T-helper 17 cell (primary cell): Measurements from ENCODE around the gene KCTD1. TPM values are rescaled to one million over a fixed set of nuclear protein-coding genes. Genes with fewer than 3 reads are reported as not detected.

Experiments
- ATAC-seq: fragments of 150-1000 bp; cut with Tn5 transposase; 2 replicates; pipeline ENCODE4 v1.10.0; 2021; ENCODE audit warnings: mild to moderate bottlenecking, moderate library complexity
- DNase-seq, 3 donors: peaks; one replicate each; pipeline versions ENCODE4 v3.0.0 to v3.0.0-alpha.2; 2020 to 2021
- H3K9me3 ChIP-seq: one replicate; pipeline ENCODE4 v1.7.0; 2013; ENCODE audit warnings: low read length, mild to moderate bottlenecking; ENCODE audit not compliant: control insufficient read depth, poor library complexity, severe bottlenecking
- H3K27ac Mint-ChIP-seq: one replicate; pipeline ENCODE4 v1.8.0; 2022; ENCODE audit warnings: mild to moderate bottlenecking, moderate library complexity, mixed read lengths
- H3K27me3 Mint-ChIP-seq: one replicate; pipeline ENCODE4 v1.8.0; 2022; ENCODE audit warnings: mixed read lengths
- H3K36me3 Mint-ChIP-seq: one replicate; pipeline ENCODE4 v1.8.0; 2022; ENCODE audit warnings: low read depth, mixed read lengths
- H3K4me1 Mint-ChIP-seq: one replicate; pipeline ENCODE4 v1.8.0; 2022; ENCODE audit warnings: mild to moderate bottlenecking, mixed read lengths
- H3K4me3 Mint-ChIP-seq: one replicate; pipeline ENCODE4 v1.8.0; 2022; ENCODE audit warnings: mild to moderate bottlenecking, moderate library complexity, mixed read lengths
- total RNA-seq, 4 donors: library from RNA in 2 of 4; stranded (reverse) in 2 of 4; gene quantifications; one replicate each; pipeline ENCODE4 v1.2.3 and lab custom pipeline; 2022 to 2026

KCTD1 gene
- total RNA-seq, 2 donors from 2014 or later, result 2.8 to 2.9 TPM

DNA sequence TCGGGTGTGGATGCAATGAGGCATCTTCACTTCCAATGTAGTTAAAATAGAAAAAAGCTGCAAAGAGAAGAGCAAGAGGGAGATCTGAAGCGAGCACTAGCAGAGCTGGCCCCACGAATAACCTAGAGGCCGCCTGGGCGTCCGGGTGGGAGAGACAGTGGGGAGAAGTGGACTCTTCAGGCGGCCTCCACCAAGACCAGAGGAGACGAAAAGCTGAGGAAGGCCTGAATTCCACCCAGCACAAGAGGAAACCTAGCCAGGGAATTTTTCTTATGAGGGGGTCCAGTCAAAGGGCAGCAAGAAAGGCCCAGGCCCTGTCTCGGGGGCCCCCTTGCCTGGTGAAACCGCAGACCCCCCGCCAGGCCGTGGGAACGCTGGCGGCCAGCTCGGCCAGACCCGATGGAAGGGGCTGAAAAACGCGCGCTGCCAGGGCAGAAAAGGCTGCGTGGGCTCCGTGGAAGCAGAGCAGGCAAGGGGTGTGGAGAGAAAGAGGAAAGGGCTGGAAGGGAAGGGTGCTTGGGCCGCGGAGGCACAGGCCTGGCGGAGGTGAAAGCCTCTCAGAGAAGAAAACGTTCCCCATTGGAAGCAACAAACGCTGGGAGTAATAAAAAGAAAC is 69.2 kb downstream of the KCTD1 start:
- Mint-ChIP-seq H3K4me1 (no peaks in the 10 kb centered on the region), H3K27me3 (no peaks in the 10 kb centered on the region), H3K4me3 (no peak overlapping the region), H3K36me3 (no peaks in the 10 kb centered on the region), H3K27ac (no peak overlapping the region)
- ATAC-seq (no peak), DNase-seq (no peak)
- H3K9me3 ChIP-seq, result no peaks in the 10 kb centered on the region

DNA sequence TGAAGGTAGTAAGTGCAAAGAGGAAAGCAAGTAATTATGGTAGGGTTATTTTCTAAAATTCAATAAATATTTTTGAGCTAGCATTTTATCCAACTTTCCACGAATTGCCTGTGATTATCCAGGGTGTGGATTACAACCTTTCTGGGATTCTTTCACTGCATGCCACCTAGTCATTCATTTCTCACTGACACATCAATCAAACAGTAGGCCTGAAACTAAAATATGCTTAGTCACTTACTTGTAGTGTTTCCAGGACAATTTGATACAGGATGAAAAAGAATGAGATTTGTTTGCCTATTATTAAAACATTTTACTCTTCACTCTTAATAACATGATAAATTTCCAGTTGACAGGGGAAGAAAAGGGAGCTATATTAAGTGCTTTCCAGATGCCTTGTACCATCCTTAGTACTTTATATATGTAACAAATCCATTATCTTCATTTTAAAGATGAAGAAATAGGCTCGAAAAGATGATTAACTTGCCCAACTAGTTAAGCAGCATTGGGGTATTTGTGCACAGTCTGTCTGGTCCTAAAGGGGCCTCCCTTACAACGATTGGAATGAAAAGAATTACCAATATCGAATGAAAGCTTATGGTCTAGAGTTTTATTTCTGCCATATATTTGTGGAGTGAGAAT is 70.4 kb downstream of the KCTD1 start:
- H3K9me3 ChIP-seq, result no peaks in the 10 kb centered on the region
- DNase-seq (no peak), ATAC-seq (no peak)
- Mint-ChIP-seq H3K4me1 (no peaks in the 10 kb centered on the region), H3K36me3 (no peaks in the 10 kb centered on the region), H3K27me3 (no peaks in the 10 kb centered on the region), H3K27ac (no peak overlapping the region), H3K4me3 (no peak overlapping the region)

DNA sequence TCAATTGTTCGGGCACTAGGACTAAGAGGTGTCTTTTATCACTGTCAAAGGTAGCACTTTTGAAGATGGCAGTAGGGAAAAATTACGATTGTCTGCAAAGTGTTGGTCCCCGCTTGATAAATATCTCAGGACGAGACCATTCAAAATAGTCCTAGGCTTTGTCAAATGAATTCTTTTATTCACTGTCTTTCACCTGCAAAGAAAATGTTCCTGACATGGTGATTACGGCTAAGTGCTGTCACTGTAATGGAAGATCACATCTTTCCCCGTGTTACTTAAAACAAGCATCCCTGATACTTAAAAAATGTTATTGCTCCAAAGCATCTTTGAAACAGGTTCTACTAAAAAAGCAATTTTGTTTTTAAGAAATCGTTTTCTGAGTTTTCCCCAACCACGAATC is 71.7 kb downstream of the KCTD1 start:
- no peaks in the 10 kb centered on the region for H3K9me3 ChIP-seq
- Mint-ChIP-seq H3K4me1 (no peaks in the 10 kb centered on the region), H3K27me3 (no peaks in the 10 kb centered on the region), H3K27ac (no peak overlapping the region), H3K36me3 (no peaks in the 10 kb centered on the region), H3K4me3 (no peak overlapping the region)
- no peak for ATAC-seq
- DNase-seq, result no peak

DNA sequence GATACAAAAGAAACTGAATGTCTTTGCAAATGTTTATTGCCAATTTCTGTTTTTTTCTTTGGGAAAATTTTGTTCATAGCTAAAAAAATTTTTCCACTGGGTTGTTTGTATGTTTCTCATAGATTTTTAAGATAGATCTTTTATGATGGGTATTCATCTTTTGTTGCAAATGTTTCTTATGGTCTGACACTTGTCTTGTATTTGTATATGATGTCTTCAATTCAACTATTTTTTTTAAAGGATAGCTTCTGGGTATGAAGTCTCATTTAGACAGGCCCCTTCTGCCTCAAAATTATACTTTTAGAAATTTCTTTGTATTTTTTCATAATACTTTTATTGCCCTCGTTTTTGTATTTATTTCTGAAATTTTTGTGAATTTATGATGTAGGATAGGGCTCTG is 73.8 kb downstream of the KCTD1 start:
- DNase-seq, result no peak
- H3K27me3 Mint-ChIP-seq, result no peaks in the 10 kb centered on the region
- H3K4me1 Mint-ChIP-seq, result peaks cover 2% of the 10 kb centered on the region
- no peak for ATAC-seq
- no peaks in the 10 kb centered on the region for H3K9me3 ChIP-seq
- no peak overlapping the region for H3K4me3 Mint-ChIP-seq
- H3K36me3 Mint-ChIP-seq, result no peaks in the 10 kb centered on the region
- no peak overlapping the region for H3K27ac Mint-ChIP-seq

DNA sequence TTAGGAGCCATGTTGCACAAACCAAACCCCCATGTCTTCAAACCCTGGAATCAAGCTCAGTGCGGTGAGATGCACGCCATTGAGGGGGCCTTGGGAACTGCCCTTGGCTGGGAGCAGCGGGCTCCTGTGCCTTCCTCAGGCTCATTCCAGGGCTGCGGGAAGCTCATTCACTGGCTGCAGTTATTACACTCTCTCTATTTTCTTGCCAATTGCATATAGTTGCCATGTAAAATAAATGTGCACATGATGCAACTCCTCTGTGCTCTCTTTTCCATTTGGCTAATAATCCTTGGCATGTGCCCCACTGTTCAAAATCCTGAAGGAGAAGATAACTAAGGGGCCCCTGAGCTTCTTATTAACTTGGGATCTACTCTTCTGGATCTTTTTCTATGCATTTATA is 74.7 kb downstream of the KCTD1 start:
- no peak overlapping the region for H3K27ac Mint-ChIP-seq
- H3K36me3 Mint-ChIP-seq, result no peaks in the 10 kb centered on the region

DNA sequence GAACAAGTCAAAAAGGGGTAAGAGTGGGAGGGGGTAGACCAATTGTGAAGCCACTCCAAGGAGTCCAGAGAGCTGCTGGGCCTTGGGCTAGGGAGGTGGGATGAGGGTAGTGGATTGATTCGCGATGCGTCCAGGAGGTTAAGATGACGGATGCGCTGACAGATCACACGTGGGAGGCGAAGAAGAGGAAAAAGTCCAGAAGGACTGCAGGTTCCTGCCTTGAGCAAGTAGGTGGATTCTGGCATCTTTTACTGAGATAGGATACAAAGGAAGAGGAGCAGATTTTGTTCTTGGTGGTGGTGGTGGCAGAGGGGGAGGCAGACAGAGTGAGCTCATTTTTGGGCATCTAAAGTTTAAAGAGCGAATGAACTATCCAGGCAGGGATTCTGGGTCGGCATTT is 76.5 kb downstream of the KCTD1 start:
- ATAC-seq (no peak), DNase-seq (no peak)
- H3K27ac Mint-ChIP-seq, result no peak overlapping the region
- H3K27me3 Mint-ChIP-seq, result no peaks in the 10 kb centered on the region
- peaks cover 2% of the 10 kb centered on the region for H3K4me1 Mint-ChIP-seq
- no peaks in the 10 kb centered on the region for H3K36me3 Mint-ChIP-seq
- H3K4me3 Mint-ChIP-seq, result no peak overlapping the region
- no peaks in the 10 kb centered on the region for H3K9me3 ChIP-seq

More for the DNA sequence above, 74.7 kb downstream of the KCTD1 start:
- Mint-ChIP-seq H3K4me3 (no peak overlapping the region), H3K4me1 (peaks cover 2% of the 10 kb centered on the region), H3K27me3 (no peaks in the 10 kb centered on the region)
- no peak for ATAC-seq
- DNase-seq, result no peak
- no peaks in the 10 kb centered on the region for H3K9me3 ChIP-seq

DNA sequence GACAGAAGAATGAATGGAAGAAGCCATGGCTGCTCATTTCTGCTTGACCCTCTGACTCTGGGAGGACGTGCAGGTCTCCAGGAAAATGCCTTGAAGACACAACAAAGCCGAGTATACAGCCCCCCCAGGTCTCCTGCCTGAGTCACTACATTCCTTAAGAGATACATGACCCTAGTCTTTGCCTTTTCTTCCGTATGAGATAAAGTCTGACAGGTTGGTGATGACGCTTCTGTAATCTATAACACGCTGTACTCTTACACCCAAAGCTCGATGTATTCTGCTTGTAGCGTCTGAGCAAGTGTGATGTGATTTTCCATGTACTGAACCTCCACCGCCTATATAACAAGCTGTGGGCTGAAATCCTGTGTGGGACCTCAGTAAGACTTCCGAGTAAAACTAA is 77.3 kb downstream of the KCTD1 start:
- no peak overlapping the region for H3K27ac Mint-ChIP-seq

DNA sequence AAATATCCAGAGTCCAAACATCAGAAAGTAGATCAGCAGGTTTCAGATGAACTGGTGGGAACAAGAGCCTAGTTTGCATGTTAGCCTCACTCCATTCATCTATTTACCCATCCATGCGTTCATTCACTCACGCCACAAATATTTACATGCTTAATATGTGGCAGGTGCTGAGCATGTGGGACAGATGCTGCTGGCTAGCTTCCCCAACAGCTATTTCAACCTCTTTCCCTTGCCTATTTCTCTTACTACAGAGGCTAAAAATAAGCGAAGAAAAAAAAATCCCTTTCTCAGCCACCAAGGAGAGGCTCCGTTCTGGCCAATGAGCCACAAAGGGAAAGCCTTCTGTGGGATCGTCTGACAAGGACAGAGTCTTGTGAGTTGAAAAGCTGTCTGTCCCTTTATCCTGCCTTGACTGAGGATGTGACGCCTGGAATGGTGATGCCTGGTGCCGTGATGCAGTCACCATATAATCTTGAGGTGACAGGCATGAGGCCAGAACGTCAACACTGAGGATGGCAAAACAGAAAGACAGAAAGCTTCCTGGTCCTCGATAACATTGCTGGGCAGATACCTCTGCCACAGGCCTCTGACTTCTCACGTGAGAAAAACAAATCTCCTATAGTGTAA is 78.2 kb downstream of the KCTD1 start:
- H3K4me3 Mint-ChIP-seq, result no peak overlapping the region
- ATAC-seq (no peak), DNase-seq (no peak)
- H3K36me3 Mint-ChIP-seq, result no peaks in the 10 kb centered on the region
- no peaks in the 10 kb centered on the region for H3K9me3 ChIP-seq
- H3K27me3 Mint-ChIP-seq, result no peaks in the 10 kb centered on the region
- no peak overlapping the region for H3K27ac Mint-ChIP-seq
- peaks cover 2% of the 10 kb centered on the region for H3K4me1 Mint-ChIP-seq

More for the DNA sequence above, 77.3 kb downstream of the KCTD1 start:
- ATAC-seq (no peak), DNase-seq (no peak)
- Mint-ChIP-seq H3K27me3 (no peaks in the 10 kb centered on the region), H3K36me3 (no peaks in the 10 kb centered on the region), H3K4me3 (no peak overlapping the region), H3K4me1 (peaks cover 2% of the 10 kb centered on the region)
- no peaks in the 10 kb centered on the region for H3K9me3 ChIP-seq

DNA sequence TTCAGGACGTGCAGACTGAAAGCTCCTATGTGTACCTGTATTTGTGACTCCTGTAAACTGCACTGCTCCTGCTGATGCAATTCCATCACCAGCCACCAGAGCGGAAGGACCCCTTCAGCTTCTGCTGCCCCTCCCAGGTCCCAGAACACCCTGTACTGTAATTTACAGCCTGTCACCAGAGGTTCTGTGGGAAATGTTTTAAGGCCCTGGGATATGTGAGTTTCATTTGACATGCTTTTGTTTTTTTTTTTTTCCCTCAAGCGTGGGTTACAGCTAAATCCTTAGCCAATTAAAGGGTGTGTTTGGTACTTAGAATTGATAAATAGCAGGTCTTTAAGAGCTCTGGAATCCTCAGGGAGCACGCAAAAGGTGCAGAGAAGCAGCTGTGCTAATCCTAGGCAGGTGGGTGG is 79.4 kb downstream of the KCTD1 start:
- no peaks in the 10 kb centered on the region for H3K9me3 ChIP-seq
- no peak overlapping the region for H3K4me3 Mint-ChIP-seq
- H3K4me1 Mint-ChIP-seq, result peaks cover 2% of the 10 kb centered on the region
- no peak for DNase-seq
- H3K27ac Mint-ChIP-seq, result no peak overlapping the region
- H3K27me3 Mint-ChIP-seq, result no peaks in the 10 kb centered on the region
- no peaks in the 10 kb centered on the region for H3K36me3 Mint-ChIP-seq
- no peak for ATAC-seq

DNA sequence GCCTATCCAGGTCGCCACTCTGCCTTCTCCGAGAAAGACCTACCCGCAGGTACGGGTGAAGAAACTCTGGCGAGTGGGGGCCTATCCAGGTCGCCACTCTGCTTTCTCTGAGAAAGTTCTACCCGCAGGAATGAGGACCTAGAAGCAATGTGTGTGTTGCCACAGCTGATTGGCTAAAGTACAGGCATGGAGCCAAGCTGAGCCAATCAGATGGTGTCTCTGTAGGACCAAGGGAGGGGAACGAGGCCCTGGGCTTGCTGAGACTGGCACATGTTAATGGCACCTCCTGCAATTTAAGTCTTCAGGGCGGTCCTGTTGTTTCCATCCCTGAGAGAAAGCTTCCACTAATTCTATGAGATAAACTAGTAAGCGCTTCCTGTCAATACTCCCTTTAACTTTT is 82.3 kb downstream of the KCTD1 start:
- no peaks in the 10 kb centered on the region for H3K36me3 Mint-ChIP-seq
- no peak for DNase-seq
- H3K27ac Mint-ChIP-seq, result no peak overlapping the region
- H3K4me3 Mint-ChIP-seq, result no peak overlapping the region
- no peaks in the 10 kb centered on the region for H3K9me3 ChIP-seq
- ATAC-seq, result no peak
- H3K4me1 Mint-ChIP-seq, result peaks cover 2% of the 10 kb centered on the region
- H3K27me3 Mint-ChIP-seq, result no peaks in the 10 kb centered on the region

DNA sequence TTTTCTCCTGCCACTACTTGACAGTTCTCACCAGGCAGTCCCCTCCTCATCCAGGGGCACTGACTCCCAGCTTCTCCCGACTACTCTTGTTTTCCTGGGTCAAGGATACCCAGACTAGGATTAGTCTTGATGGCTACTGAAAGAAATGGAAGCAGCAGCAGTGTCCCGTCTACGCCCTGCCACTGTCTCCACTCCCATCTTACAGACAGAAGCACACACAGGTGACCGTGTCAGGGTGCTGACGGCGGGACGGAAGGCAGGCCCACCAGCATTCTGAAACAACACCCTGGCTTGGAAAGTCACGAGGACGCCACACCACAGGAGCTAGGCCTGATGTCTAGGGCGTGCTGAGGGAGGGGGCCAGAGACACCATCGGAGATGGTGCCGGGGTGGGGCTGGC is 82.9 kb downstream of the KCTD1 start:
- DNase-seq (no peak), ATAC-seq (no peak)
- Mint-ChIP-seq H3K4me3 (no peak overlapping the region), H3K27me3 (no peaks in the 10 kb centered on the region), H3K4me1 (no peaks in the 10 kb centered on the region), H3K27ac (no peak overlapping the region), H3K36me3 (no peaks in the 10 kb centered on the region)
- no peaks in the 10 kb centered on the region for H3K9me3 ChIP-seq

DNA sequence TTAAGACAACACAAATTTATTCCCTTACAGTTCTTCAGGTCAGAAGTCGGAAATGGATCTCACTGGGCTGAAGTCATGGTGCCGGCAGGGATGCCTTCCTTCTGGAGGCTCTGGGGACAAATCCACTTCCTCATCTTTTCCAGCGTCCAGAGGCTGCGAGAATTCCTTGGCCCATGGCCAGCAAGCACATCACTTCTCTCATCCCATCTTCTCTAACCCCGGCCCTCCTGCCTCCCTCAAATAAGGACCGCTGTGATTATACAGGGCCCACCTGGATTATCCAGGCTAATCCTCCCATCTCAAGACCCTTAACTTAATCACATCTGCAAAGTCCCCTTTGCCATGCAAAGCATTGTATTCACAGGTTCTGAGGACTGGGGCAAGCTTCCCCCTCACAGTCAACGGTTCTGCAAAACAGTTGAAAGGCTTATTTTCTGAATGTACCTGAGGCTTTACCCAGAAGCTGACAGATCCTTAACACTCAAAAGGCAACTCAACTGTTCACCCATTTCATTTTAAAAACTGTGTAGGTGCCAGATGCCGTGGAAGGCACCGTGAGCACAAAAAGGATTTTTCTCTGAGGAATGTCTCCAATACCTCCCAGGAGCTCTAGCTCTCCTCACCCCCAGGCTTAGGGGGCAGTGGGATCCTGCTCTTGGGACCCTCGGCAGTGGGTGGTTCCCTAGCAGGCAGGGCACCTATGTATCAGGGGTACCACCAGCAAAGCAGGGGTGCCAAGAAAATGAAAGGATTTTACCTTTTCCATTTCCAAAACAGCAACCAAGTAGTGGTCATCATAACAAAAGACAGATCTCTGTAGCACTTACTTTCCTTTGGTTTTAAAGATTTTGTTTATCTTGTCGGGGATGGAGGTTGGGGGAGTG is 84.0 kb downstream of the KCTD1 start:
- H3K27me3 Mint-ChIP-seq, result no peaks in the 10 kb centered on the region
- no peak overlapping the region for H3K4me3 Mint-ChIP-seq
- DNase-seq (no peak), ATAC-seq (no peak)
- H3K4me1 Mint-ChIP-seq, result no peaks in the 10 kb centered on the region
- H3K36me3 Mint-ChIP-seq, result peaks cover 3% of the 10 kb centered on the region
- H3K9me3 ChIP-seq, result no peaks in the 10 kb centered on the region
- no peak overlapping the region for H3K27ac Mint-ChIP-seq

DNA sequence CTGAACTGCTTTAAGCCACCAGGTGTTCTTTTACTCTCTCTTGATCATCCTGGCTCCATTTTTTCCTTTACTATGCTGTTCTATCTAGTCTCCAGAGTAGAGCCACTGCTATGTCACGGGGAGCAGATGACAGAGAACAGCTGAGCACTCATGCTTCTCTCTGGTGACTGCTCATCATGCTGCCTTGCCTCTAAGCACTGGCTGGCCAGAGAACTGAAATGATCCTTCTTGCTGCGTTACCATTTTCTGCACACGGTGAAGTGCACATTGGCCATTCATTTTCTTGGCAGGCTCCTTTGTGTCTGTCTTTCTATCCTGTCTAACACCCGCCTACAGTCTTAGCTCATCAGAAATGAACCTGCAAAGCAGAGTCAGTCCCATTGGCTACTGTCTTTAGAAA is 86.0 kb downstream of the KCTD1 start:
- H3K4me3 Mint-ChIP-seq, result no peak overlapping the region
- H3K27ac Mint-ChIP-seq, result no peak overlapping the region
- ATAC-seq (no peak), DNase-seq (no peak)
- peaks cover 3% of the 10 kb centered on the region for H3K4me1 Mint-ChIP-seq
- no peaks in the 10 kb centered on the region for H3K9me3 ChIP-seq
- H3K27me3 Mint-ChIP-seq, result no peaks in the 10 kb centered on the region
- peaks cover 6% of the 10 kb centered on the region for H3K36me3 Mint-ChIP-seq
